Measurements from ENCODE around the gene FOSL2. TPM values are rescaled to one million over a fixed set of nuclear protein-coding genes. Genes with fewer than 3 reads are reported as not detected.

FOSL2 gene
- total and polyA plus RNA-seq, 10 of the 15 experiments (the other 5 are each of a cell fraction or from before 2014, with no cell fraction given), result 0.05 to 1.3 (median 0.34) TPM

- H4K20me1 ChIP-seq (ENCODE audit: control insufficient read depth, insufficient read depth), result no peaks in the 10 kb centered on the region
- ChIA-PET POLR2A (no interaction called here), SMC1A (ENCODE audit: uncharacterized antibody, unreplicated experiment) (no interaction called here), CTCF (no interaction called here), RAD21 (ENCODE audit: unreplicated experiment) (no interaction called here)
- no peak overlapping the region for H3K27ac ChIP-seq (ENCODE audit: control insufficient read depth, insufficient read depth)
- WGBS (ENCODE audit: insufficient coverage, insufficient replicate concordance, low lambda C conversion rate, missing lambda C conversion rate), result 25% methylated on average over 5 of the region's 5 CpGs
- H3K4me2 ChIP-seq (ENCODE audit: control insufficient read depth, insufficient read depth), result no peak overlapping the region
- no peak overlapping the region for H3K9ac ChIP-seq (ENCODE audit: control insufficient read depth, insufficient read depth, low read length)
- no TSS peak for BruUV-seq (replicated peaks)
- peaks cover 6% of the 10 kb centered on the region; the same call in 1 of the 2 replicates for H3K4me1 ChIP-seq (ENCODE audit: control insufficient read depth, insufficient read depth, low read length)
- H3K27me3 ChIP-seq (replicated peaks in 1 of 2; ENCODE audit: control insufficient read depth in 2 of 2, insufficient read depth in 2 of 2, low read length in 1 of 2), result no peaks in the 10 kb centered on the region
- TF ChIP-seq RELA (IDR thresholded peaks at IDR 0.05; ENCODE audit: borderline replicate concordance, partially characterized antibody), result no peak
- no peak for TF ChIP-seq ASH2L (IDR thresholded peaks at IDR 0.05; ENCODE audit: borderline replicate concordance, low read depth)
- TF ChIP-seq ATF7 (IDR thresholded peaks at IDR 0.05; ENCODE audit: low read depth), result no peak
- no peak for TF ChIP-seq RB1 (IDR thresholded peaks at IDR 0.05; ENCODE audit: borderline replicate concordance)
- no peak for TF ChIP-seq ZNF274 (IDR thresholded peaks at IDR 0.05; ENCODE audit: insufficient read depth, insufficient read length)
- TF ChIP-seq CREM (IDR thresholded peaks at IDR 0.05; ENCODE audit: low read depth), result no peak
- no peak for TF ChIP-seq RELB (IDR thresholded peaks at IDR 0.05; ENCODE audit: low read depth)
- TF ChIP-seq FOS (IDR thresholded peaks at IDR 0.05; ENCODE audit: borderline replicate concordance, extremely low read depth, insufficient read length), result no peak
- TF ChIP-seq MTA3 (IDR thresholded peaks at IDR 0.05; ENCODE audit: borderline replicate concordance, low read length), result no peak
- no peak for TF ChIP-seq GABPA (IDR thresholded peaks at IDR 0.05; ENCODE audit: low read depth)
- TF ChIP-seq WRNIP1 (IDR thresholded peaks at IDR 0.05; ENCODE audit: borderline replicate concordance, low read depth, low read length), result no peak
- TF ChIP-seq BCLAF1 (IDR thresholded peaks at IDR 0.05), result no peak
- TF ChIP-seq CHD2 (IDR thresholded peaks at IDR 0.05; ENCODE audit: borderline replicate concordance, low read depth, low read length), result no peak
- no peak for TF ChIP-seq TCF7 (IDR thresholded peaks at IDR 0.05; ENCODE audit: borderline replicate concordance)
- ATAC-seq (no peak), DNase-seq (ENCODE audit: low read depth, low spot score) (no peak), FAIRE-seq (no peak)
- H3K4me3 ChIP-seq, result no peak overlapping the region
- intact Hi-C loops (cut with micrococcal nuclease; ENCODE audit: unreplicated experiment), result no loop called here
- H3K36me3 ChIP-seq (ENCODE audit: control insufficient read depth in 2 of 2, insufficient read depth in 2 of 2, low read length in 1 of 2), result no peaks in the 10 kb centered on the region
- H3K79me2 ChIP-seq (ENCODE audit: control insufficient read depth, insufficient read depth, low read length), result no peaks in the 10 kb centered on the region
- no peak overlapping the region for H2AFZ ChIP-seq (ENCODE audit: control insufficient read depth, low read depth, low read length)
- in situ Hi-C loops (cut with MboI), result no loop called here
- H3K9me3 ChIP-seq (replicated peaks; ENCODE audit: control insufficient read depth, insufficient read depth, low read length), result no peaks in the 10 kb centered on the region
Observed at GRCh38 chr2:28369358-28369757, 23.3 kb upstream of the FOSL2 start.

Data from GM12878 (cell line).